Measurements from ENCODE around the gene SLC25A21.
A peak's percentile ranks its signal among the peaks of the same experiment; 100 is the strongest.
"Not testable (repeated sequence)": the region's sequence is repeated elsewhere in the genome, so short reads cannot be mapped to it uniquely, and the experiment has no call there.

Gene SLC25A21

GRCh38 chr14:37157987-37158386, 14.4 kb downstream of the SLC25A21 start:
- no peak for TF ChIP-seq CTCF (IDR thresholded peaks at IDR 0.05; ENCODE audit: low read depth, low read length, missing control alignments)
- no peak overlapping the region for H3K4me3 ChIP-seq (ENCODE audit: low read depth, low read length)
- in situ Hi-C loops (cut with HindIII; ENCODE audit: low sequenced_read_pairs): no loop called here
- no peak for DNase-seq (ENCODE audit: low read depth)

- in situ Hi-C loops (cut with HindIII; ENCODE audit: low sequenced_read_pairs): no loop called here
- no peak for TF ChIP-seq CTCF (IDR thresholded peaks at IDR 0.05; ENCODE audit: low read depth, low read length, missing control alignments)
- no peak overlapping the region for H3K4me3 ChIP-seq (ENCODE audit: low read depth, low read length)
- no peak for DNase-seq (ENCODE audit: low read depth)
Observed at GRCh38 chr14:37153483-37153882, 18.9 kb downstream of the SLC25A21 start.

- in situ Hi-C loops (cut with HindIII; ENCODE audit: low sequenced_read_pairs): no loop called here
- no peak overlapping the region for H3K4me3 ChIP-seq (ENCODE audit: low read depth, low read length)
- DNase-seq (ENCODE audit: low read depth): no peak
- TF ChIP-seq CTCF (IDR thresholded peaks at IDR 0.05; ENCODE audit: low read depth, low read length, missing control alignments): no peak
Observed at GRCh38 chr14:37153005-37153404, 19.4 kb downstream of the SLC25A21 start.

- in situ Hi-C loops (cut with HindIII; ENCODE audit: low sequenced_read_pairs): no loop called here
- no peak overlapping the region for H3K4me3 ChIP-seq (ENCODE audit: low read depth, low read length)
- peak; percentile 52 for TF ChIP-seq CTCF (IDR thresholded peaks at IDR 0.05; ENCODE audit: low read depth, low read length, missing control alignments)
- DNase-seq (ENCODE audit: low read depth): peak; percentile 35
Observed at GRCh38 chr14:37150414-37150813, 22.0 kb downstream of the SLC25A21 start.

- DNase-seq (ENCODE audit: low read depth): no peak
- in situ Hi-C loops (cut with HindIII; ENCODE audit: low sequenced_read_pairs): no loop called here
- H3K4me3 ChIP-seq (ENCODE audit: low read depth, low read length): no peak overlapping the region
- TF ChIP-seq CTCF (IDR thresholded peaks at IDR 0.05; ENCODE audit: low read depth, low read length, missing control alignments): no peak
Observed at GRCh38 chr14:37147310-37147880, 25.0 kb downstream of the SLC25A21 start.

- in situ Hi-C loops (cut with HindIII; ENCODE audit: low sequenced_read_pairs); H3K4me3 ChIP-seq (ENCODE audit: low read depth, low read length); DNase-seq (ENCODE audit: low read depth): not testable (repeated sequence)
Observed at GRCh38 chr14:37146438-37146837, 26.0 kb downstream of the SLC25A21 start.

- H3K4me3 ChIP-seq (ENCODE audit: low read depth, low read length): no peak overlapping the region
- in situ Hi-C loops (cut with HindIII; ENCODE audit: low sequenced_read_pairs): no loop called here
- no peak for DNase-seq (ENCODE audit: low read depth)
- TF ChIP-seq CTCF (IDR thresholded peaks at IDR 0.05; ENCODE audit: low read depth, low read length, missing control alignments): no peak
Observed at GRCh38 chr14:37145395-37145794, 27.0 kb downstream of the SLC25A21 start.

All from astrocyte of the cerebellum (primary cell).